GM21528 (cell line): Measurements from ENCODE around the gene ACACA.

Experiments
- ATAC-seq: cut with Tn5 transposase; IDR thresholded peaks from one replicate; pipeline ENCODE4 v1.9.1; 2021; ENCODE audit warnings: mild to moderate bottlenecking, moderate library complexity; ENCODE audit not compliant: unreplicated experiment, low FRiP score

ACACA gene

DNA sequence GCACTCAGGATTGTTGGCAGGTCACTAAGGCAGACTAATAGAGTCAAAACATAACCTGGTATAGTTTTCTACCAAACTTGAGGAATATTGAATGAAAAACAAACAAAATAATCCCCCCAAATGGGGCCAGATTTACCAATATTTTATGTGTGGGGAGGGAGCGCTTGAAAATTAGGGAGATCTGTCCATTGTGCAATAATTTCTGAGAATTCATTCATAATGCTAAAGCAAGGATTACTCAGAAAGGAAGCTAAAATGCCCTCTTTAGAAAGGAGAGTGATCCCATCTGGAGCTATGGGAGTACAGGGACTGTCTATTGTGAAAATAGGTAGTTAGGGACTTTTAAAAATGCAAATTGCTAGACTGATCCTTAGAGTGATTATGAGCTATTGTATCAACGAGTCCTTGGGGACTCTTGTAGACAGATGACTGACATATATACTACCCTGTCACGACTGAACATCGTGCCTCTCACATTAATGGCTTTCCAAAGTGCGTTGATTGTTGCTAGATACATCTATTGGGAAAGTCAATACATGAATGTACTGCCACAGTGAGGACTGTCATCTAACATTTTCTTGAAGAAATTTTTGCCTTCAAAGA, 264.2 kb downstream of the ACACA start:
- ATAC-seq, result no peak

DNA sequence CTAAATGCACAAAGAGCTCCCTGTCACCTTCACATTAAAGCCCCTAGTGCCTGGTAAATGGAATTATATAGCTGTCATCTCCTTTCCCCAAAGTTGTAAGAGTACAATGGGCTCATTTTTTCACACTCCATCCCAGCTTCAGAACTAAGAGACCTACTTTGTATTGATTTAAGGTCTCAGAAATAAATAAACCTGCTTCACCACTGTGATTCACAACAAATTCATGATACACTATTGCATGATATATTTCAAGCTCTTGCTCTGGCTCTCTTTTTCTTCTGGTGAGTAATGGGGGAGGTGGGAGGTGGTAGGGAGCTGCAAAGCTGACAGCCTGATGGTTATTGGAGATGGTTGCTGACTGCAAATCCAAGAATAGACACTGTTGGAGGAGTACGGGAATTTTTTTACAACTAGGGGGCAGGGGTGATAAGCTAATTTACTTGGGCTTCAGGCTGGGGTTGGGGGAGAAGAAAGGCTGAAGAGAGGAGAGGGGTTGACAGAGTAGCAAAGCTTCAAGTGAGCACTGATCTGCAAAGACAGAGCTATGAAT, 268.0 kb downstream of the ACACA start:
- no peak for ATAC-seq

DNA sequence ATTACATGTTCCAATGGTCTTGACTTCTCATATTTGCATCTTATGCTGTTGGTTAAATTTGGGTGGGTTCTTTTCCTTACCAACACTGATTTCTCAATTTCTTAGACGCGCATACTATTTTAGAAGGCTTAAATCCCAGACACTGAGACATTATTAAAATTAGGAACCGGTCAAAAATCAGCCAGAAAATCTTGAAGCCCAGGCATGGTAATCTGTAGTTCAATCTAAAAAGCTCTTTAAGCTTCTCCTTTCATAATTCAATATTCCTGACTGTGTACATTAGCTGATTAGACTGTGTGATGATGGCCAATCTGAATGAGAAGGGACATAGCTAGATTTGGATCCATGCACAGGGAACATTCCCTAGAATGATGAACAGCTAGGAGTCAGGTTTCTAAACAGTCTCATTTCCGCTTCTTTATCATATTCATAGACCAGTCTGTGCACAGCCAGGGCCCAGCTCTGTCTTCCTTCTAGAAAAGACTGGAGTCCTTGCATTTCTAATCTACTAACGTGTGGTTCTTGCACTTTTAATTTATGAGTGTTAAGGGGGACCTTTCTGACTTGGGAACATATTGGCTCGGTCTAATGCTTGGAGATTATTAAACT, 268.6 kb downstream of the ACACA start:
- no peak for ATAC-seq

- no peak for ATAC-seq
These were observed 269.5 kb downstream of the ACACA start for GRCh38 chr17:37137070-37137610.

DNA sequence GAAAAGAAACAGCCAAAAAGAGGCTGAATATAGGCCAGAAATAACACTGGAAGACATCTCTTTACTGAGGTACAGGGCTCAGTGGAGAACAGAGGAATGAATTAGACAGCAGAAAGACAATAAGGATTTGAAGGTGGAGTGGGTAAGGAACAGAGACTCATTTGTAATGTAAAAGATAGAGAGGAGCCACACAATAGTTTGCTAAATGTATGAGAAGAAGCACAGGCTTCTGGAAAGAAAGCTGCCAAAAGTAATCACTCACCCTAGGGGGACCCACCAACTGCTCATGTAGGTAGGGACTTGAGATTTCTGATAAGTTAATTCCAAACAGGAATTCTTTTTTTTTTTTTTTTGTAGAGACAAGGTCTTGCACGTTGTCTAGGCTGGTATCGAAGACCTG, 271.1 kb downstream of the ACACA start:
- no peak for ATAC-seq

- ATAC-seq, result no peak
These were observed 272.6 kb downstream of the ACACA start for GRCh38 chr17:37134050-37134449.

- ATAC-seq, result no peak
These were observed 273.5 kb downstream of the ACACA start for GRCh38 chr17:37133136-37133535.

GRCh38 chr17:37131669-37132611, 274.7 kb downstream of the ACACA start:
- no peak for ATAC-seq

DNA sequence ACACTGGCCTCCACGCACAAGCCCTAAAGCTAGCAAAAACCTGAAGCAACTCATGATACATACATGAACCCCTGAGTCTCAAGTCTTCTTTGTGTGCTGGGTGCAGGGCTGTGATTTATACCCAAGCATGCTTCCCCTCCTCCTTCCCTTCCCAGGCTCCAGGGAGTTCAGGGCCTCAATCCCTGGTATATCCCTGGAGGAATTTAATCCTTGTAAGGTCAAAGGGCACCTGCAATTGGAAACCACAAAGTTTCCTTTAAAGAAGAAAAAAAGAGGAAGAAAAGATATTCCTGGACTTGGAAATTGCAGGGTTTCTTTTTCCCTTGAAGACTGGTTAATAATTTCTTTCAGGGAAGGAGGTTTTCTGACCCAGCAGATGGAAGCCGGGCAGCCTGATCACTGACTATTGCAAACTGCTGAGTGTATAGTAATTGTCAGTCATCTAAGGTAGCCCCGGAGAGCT, 275.6 kb downstream of the ACACA start:
- no peak for ATAC-seq

- no peak for ATAC-seq
These were observed 281.8 kb downstream of the ACACA start for GRCh38 chr17:37124821-37125173.

DNA sequence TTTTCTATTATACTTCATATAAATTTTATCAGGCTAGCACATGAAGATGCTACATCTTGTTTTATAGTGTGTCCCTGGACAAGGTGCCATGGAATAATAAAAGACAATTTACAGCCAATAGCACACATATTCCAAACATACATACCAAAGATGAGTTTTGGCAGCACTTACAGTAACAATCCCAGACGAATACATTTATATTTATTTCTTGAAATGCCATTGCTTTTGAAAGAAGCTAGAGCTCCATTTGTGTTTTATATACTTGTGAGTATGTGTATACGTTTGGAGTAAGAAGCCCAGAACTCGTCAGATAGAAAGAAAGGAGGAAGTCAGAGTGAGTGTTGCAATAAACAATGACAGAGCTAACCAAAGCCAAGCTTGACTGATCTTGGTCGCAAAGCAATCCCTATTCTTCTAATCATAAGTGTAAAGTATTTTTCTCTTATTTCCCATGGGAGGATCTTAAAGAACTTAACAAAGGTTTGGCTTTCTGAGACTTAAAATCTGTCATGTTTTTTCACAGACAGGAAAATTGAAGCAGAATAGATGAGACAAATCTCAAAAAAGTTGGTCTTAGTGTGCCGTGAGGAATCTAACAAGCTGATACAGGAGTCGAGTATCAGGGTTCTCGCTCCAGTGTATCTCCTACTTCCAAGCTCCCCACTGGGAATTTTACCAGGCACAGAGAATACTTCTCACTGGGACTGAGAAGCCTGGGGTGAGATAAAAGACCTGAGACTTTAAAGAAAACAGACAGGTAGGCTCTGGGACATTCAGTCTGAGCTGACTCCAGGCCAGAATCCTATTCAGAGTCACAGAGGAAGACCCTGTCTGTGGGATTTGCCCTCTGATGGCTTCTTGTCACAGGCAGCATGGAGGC, 282.5 kb downstream of the ACACA start:
- ATAC-seq, result no peak

DNA sequence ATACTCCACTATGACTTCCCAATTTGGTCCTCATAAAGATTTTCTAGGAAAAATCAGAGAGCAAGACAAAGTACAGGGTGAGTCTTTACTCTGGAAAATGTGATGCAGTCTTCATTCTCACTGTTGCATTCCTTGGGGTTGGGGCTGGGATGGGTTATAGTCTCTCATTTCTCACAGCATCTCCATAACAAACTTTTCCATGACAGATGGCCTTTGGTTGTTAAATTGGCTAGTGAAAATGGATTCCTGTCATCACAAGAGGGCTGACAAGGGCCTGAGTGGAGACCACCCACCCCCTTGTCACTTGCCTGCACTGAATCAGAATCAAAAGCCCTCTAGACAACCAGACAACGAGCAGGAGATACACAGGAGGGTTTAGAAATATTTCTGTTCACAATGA, 283.2 kb downstream of the ACACA start:
- no peak for ATAC-seq

- no peak for ATAC-seq
These were observed 285.0 kb downstream of the ACACA start for GRCh38 chr17:37121616-37122015.

DNA sequence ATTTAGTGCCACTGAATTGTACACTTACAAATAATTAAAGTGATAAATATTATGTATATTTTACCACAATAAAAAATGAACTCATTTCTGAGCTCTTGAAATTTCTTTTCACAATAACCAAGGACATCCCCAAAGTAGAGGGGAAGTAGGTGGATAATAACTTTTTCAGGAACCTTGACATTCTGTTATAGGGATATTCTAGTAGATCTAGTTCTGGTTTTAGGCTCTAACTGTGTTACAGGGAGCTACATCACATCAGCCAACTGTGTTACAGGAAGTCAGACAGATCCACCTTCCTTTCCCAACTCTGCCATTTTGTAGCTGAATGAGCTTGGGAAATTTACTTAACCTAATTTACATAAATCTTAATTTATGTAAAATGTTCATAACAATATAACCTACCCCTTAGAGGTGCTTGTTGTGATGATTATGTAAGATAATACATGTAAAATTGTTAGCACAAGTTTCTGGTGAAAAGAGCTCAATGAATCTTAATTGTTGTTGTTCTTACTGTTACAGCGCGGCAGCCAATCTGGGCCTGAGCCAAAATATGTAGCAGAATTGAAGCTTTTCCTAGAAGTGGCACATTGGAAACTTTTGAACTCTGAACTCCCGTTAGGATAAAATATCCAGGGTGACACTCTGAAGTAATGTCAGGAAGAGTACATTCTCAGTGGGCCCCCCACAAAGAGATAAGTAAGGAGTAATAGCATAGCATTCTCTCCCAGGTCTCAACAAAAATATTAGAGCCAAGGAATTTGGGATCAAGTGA, 288.1 kb downstream of the ACACA start:
- ATAC-seq, result no peak

DNA sequence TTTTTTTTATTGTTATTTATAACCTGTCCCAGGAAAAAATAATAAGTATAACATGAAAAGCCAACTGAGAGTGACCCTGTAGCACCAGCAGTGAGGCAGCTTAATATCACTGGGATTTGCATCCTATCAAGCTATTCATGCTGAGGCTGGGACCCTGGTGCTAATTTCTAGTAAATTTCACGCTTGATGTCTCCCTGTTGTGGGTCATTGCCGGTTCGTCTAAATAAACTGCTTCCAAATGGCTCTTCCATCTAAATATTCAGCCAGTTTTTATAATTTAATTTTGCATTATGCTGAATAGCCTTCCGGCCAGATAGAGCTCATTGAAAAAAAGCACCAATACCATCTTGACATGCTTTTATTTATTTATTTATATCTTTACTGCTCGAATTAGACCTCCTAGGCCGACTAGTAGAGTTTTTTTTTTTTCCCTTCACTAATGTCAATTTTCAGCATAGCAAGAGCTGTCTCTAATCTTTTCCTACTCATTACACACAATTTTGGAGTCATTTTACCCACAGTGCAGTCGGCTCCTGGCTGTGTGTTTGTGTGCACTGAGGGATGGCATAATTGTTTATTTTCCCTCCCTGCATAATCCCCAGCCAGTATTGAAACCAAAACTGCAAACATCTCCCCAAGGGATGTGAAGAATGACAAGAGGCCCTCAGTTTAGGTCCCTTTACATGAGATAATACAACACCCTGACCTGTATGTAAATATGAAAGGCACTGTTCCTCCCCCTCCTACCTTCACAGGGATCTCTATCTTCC, 289.1 kb downstream of the ACACA start:
- no peak for ATAC-seq

DNA sequence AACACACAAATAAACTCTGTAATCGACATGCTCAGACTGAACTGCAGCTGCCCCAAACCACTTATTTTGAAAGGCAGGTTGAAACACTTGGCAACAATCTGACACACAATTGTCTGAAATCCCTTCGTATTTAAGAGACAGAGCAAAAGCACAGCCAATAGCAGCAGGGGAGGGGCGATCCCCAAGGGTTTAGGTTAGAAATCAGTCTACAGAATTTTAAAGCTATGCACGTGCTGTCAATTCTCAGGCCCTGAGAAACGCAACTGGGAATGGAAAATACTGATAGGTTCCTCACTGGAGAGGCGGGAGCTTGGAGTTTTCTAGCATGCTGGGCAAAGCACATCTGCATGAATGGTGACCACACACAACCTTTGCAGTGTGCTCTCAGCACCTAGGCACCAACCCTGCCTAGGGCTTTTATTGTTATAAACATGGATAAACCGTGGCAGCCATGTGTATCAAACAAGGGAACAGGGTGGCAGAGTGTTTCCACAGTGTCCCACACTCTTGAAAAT, 289.9 kb downstream of the ACACA start:
- no peak for ATAC-seq

DNA sequence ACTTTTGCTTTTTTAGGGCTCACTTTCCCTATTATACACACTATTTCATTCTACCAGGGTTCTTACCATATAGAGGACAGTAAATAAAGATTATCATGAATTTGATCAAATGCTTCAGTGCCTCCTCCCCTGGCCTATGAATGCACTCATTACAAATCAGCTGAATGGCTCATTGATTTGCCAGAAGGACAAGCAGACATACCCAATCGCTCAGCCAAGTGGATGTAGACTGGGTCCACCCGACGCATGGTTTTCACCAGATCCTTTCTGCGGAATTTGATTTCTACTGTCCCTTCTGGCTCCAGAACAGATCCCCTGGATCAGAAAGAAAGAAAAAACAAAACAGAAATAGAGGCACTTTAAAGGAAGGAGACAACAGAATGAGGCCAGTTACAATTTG, 295.3 kb downstream of the ACACA start:
- ATAC-seq, result no peak

- no peak for ATAC-seq
These were observed 295.9 kb downstream of the ACACA start for GRCh38 chr17:37110746-37111145.
